ENCODE measurements around the gene TUFT1.

TUFT1 gene

DNA sequence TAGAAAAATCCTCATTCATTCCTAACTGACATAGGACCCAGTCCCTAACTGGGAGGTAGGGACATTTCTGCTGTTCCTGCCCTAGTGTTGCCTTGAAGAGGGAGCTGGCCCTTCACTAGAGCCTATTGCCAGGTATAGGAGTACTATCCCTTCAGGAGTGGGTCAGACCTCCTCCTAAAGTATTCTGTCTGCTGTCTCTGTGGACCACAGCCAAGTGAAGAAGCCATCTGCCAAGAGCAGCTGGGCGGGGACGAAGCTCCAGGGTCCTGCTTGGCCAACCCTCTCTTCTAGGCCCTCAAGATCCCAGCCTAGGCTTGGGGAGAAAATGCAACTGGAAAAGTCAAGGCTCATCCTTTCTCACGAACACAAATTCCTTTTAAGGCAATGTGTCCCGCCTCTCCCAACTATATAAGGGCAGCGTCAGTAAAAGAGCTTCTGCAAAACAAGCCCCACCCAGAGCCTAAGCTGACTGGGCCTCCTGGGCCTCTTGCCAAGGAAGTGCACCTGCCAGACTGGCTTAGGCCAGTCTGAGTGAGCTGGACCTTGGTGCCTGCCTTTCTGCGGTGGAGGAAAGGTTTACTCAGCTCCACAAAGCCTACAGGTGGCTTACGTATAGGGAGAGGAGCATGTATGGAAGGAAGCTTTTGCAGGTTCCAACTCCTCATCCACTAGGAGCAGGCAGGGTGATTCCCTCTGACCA is 638 bp upstream of the TUFT1 start:
- peak; percentile 59 to 69 (median 60) for DNase-seq

DNA sequence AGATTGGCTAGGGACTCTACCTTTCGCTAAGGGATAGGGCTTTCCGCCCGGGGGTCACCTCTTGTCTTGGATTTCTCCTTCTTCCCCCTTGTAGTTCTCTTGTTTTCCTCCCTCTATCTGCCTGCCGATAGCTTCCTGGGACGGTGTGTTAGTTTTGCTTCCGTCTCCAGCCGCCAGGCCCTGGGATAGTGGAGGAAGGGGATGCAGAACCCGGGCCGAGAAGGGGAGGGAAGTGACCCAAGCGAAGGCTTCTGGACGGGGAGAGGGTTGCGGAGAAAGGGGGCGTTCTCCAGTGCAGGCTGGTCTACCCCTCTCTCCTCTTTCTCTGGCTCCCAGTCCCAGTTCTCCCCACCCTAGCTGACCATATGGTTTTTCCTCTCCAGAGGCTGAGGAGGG is 871 bp downstream of the TUFT1 start:
- DNase-seq = peak; percentile 16 to 29 (median 24)

DNA sequence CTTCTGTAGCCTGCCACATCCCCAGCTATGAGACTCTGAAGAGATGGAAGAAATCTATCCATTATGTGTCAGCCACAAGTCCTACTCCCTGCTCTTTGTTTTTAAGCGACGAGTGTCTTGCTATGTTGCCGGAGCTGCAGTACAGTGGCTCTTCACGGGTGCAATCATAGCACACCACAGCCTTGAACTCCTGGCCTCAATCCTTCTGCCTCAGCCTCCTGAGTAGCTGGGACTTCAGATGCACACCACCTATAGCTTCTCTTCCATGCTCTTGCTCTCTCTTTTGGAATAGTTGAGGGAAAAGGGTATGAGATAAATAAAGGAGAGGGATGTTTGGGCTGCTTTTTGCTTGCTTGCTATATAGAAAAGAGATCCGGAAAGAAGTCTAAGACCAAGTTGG is 1.6 kb downstream of the TUFT1 start:
- no peak for DNase-seq

DNA sequence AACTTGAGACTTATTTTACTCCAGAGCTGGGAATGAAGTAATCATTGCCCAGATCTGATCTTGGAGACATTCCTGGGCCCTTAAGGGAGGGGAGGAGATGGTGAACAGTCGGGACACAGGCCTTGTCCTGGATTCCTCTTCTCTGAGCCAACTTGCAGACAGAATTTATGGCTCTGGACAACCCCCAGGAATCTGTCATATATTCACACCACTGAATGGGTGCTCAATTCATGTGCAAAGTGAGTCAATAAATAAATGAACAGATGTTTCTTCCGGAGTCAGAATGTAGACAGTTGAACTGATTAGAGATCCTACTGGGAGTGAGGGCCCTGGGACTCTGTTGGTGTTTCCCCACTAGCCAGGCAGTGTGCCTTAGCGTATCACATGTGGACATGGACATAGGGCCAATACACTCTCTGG is 2.6 kb downstream of the TUFT1 start:
- no peak for DNase-seq

DNA sequence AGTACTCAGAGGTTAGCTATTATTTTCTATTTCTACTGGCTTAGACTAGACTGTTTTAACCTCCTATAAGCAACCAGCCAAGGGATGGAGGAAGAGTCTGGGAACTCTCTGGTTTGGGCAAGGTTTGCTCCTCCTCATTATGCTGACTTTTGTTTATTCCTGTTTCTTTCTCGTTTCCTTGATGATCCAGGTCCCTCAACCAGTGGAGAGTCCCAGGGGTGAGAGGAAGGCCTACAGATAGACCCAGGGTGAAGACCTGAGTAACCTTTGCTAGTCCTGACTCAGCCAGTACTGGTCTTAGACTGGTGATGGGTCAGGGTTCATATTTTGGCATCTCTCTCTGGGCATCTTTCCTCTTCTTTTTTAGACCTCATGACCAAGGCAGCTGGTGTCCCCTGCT is 5.4 kb downstream of the TUFT1 start:
- no peak for DNase-seq

- no peak for DNase-seq
These were observed 6.2 kb downstream of the TUFT1 start for GRCh38 chr1:151546011-151546925.

- DNase-seq = peak in 1 of 3 donors; percentile 18
These were observed 7.2 kb downstream of the TUFT1 start for GRCh38 chr1:151547119-151547899.

DNA sequence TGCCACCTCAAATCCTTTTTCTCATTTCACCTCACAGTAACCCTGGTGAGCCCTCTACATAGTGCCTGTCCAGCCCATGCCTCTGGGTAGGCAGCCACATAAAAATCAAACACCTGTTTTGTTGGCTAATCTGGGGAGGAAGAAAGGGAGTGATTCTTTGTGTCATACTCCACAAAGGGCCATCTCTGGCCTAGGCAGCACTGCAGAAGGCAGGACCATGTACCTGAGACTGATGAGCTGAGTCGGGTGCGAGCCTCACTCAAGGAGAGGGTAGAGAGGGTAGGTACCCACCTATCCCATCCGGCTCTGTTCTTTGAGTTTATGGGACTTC is 7.8 kb downstream of the TUFT1 start:
- no peak for DNase-seq

GRCh38 chr1:151549199-151549598 is 9.1 kb downstream of the TUFT1 start:
- DNase-seq = no peak

- no peak for DNase-seq
These were observed 13.6 kb downstream of the TUFT1 start for GRCh38 chr1:151553659-151554058.

- DNase-seq = no peak
These were observed 15.9 kb downstream of the TUFT1 start for GRCh38 chr1:151556052-151556451.

DNA sequence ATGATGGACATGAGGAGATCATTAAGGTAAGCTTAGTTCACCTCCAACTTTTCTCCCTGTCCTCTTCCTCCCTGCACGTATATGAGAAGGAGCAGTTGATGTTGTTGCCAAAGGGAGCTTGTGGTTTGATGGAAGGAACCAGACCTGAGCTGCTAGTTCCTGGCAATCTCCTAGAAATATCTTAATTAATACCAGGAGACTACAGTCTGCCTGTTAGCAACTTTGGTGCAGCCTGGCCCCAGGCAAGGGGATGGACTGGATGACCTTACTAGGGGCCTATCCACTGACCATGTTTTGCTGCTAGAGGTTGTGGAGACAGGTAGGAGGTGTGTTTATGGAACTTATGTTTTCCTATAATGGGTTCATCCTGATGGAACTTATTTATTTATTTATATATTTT is 22.6 kb downstream of the TUFT1 start:
- DNase-seq = no peak

GRCh38 chr1:151563376-151563775 is 23.3 kb downstream of the TUFT1 start:
- no peak for DNase-seq

- DNase-seq = no peak
These were observed 25.5 kb downstream of the TUFT1 start for GRCh38 chr1:151565502-151566189.

DNA sequence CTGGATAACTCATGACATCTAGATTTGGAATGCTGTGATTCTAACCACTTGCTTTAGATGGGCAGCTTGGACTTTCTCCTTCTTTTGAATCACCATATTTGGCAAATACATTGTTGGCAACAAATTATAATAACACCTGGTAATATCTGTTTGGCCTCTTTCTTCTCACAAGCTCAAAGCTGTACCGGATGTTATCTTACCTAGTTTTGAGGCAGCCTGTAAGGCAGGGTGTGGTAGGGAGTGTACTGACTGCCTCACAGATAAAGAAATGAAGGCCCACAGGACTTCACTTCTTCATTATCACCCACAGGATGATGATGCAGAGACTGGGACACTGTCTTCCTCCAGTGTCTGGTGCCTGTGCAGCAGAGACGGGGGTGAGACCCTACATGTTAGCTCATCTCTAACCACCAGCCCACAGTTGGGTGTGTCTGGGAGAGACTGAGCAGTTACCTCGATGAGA is 28.5 kb downstream of the TUFT1 start:
- no peak for DNase-seq

GRCh38 chr1:151570819-151571218 is 30.7 kb downstream of the TUFT1 start:
- DNase-seq = no peak

DNA sequence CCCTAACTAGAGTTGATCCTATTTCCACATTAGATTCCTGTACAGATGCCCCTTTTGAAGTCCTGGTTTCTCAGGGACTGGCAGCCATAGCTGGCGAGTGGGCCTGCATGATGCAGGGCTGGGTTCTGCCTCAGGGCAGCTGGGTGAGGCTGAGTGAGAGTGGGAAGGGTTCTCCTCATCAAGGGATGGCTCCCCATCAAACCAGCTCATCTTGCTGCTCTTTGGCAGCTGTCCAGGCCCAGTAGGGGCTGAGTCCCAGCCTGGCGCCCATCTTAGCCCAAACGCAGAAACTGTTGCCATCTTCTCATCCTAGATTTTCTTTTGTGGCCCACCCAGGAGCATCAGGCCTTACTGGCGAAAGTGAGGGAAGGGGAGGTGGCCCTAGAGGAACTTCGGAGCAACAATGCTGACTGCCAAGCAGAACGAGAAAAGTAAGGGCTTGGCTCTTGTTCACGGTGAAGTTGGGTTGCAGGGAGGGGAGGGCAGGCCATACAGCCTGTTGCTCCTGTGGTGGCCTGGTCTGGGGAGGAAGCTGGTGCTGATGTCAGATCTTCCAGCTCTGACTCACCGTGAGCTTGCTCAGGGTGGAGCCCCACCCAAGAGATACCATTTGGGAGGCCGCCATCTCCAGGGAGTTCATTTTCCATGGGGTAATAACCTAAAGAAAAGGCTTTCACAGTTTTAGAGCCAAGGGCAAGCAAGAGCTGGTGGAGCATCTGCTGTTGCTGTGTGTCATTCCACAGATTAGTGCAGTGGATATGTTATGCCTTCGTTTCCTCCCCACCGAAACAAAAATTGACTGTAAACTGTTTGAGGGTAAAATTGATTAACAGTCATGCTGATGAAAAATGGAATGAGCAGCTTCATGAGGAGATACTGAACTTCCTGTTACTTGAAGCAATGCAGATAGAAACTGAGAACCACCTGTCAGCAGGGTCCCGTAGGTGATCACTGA is 34.7 kb downstream of the TUFT1 start:
- peak; percentile 53 to 64 (median 59) for DNase-seq

DNA sequence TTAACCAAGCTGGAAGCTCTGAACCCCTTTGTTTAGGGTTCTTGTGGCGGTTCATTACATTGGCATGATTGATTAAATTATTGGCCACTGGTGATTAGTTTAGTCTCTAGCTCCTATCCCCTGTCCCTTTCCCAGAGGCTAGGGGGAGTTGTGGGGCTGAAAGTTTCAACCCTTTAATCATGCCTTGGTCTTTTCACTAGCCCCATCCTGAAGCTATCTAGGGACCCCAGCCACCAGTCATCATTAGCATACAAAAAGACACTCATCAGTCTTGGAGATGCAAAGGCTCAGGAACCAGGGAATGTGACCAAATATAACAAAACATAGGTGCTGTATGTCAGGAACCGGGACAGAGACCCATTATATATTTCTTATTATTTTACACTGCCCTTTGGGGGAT is 37.1 kb downstream of the TUFT1 start:
- DNase-seq = no peak

GRCh38 chr1:151578941-151579340 is 38.8 kb downstream of the TUFT1 start:
- no peak for DNase-seq

DNA sequence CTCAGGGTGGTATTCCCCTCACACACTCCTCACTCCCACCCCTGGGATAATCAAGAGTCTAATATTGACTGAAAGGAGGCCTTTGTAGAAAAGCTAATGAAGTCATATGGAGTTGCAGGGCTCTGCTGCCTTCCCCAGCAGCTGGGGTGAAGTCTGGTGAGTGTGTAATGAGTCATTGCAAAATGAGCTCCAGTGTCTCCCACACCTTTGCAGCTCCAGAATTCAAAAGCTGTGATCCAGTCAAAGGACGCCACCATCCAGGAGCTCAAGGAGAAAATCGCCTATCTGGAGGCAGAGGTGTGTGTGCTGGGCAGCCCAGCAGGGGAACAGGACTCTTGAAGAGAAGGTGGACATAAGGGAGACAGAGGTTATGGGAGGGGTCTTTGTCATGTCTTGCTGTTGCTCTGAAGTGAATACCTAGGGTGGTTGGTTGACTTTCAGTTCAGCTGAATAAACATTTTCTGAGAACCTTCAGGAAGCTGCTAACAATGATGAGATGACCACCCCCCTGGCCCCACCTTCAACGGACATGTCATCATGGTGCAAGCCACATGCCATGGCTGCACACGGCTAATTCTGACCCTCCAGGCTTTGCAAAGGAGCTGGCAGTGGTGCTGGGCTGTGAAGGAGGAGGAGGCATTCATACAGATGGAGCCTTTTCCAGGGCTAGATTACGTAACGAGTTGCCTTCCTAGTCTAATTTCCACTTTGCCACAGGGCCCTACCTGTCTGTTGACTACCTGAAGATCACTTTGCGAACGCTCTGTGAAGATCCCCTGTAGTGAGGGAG is 39.5 kb downstream of the TUFT1 start:
- no peak for DNase-seq

DNA sequence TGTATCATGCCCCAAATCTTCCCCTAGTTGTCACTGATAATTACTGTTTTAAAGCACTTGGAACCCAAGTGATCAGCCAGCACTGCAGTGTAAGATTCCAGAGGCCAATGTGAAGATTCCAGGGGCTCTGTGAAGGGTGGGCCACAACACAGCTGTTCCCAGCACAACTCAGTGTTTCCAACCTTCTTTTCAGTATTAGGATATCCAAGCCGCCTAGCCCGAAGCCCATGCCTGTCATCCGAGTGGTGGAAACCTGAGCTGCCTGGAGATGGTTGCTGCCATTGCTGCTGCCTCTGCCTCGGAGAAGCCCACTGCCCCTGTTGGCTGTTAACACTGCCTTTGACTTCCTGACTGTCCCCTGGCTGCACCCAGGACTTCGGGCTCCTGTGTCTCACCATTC is 41.3 kb downstream of the TUFT1 start:
- DNase-seq = no peak
